Activated B cell treated with CpG ODN at 0.5 μM for 24 hours (primary cell): ENCODE measurements around the gene SEC62. TPM values are rescaled to one million over a fixed set of nuclear protein-coding genes. Genes with fewer than 3 reads are reported as not detected.

Experiments used
- ATAC-seq: fragments of 200-7000 bp; cut with Tn5 transposase; one replicate; pipeline ENCODE4 v1.10.0; 2021; ENCODE audit warnings: low read depth, mild to moderate bottlenecking, moderate library complexity
- CTCF ChIA-PET: fragments of 350-600 bp; sonication (Branson Sonifier 250); formaldehyde crosslinking; loops from one replicate; lab custom pipeline; 2021; ENCODE audit warnings: antibody characterized with exemption; lab: Charles Lee
- POLR2A ChIA-PET: fragments of 350-600 bp; sonication (Branson Sonifier 250); formaldehyde crosslinking; loops from one replicate; lab custom pipeline; 2021; ENCODE audit warnings: antibody characterized with exemption; lab: Charles Lee
- DNase-seq: peaks from one replicate; pipeline ENCODE4 v3.0.0; 2022
- H3K27ac Mint-ChIP-seq: one replicate; pipeline ENCODE4 v1.8.0; 2020; ENCODE audit warnings: mixed read lengths
- H3K27me3 Mint-ChIP-seq: one replicate; pipeline ENCODE4 v1.8.0; 2021; ENCODE audit warnings: mixed read lengths
- H3K36me3 Mint-ChIP-seq: one replicate; pipeline ENCODE4 v1.8.0; 2021; ENCODE audit warnings: low read depth, mixed read lengths
- H3K4me1 Mint-ChIP-seq: one replicate; pipeline ENCODE4 v1.8.0; 2021; ENCODE audit warnings: mixed read lengths
- H3K4me3 Mint-ChIP-seq: one replicate; pipeline ENCODE4 v1.8.0; 2020; ENCODE audit warnings: mild to moderate bottlenecking, mixed read lengths
- H3K9me3 Mint-ChIP-seq: one replicate; pipeline ENCODE4 v1.8.0; 2020; ENCODE audit warnings: mixed read lengths
- CTCF ChIP-seq: fragments of 200-600 bp; IDR thresholded peaks from one replicate; pipeline ENCODE4 v1.8.0; 2022; ENCODE audit warnings: antibody characterized with exemption, mild to moderate bottlenecking
- intact Hi-C: fragments of 100-400 bp; cut with micrococcal nuclease; formaldehyde crosslinking; loops from one replicate; pipeline ENCODE4 v1.15.1; 2024
- total RNA-seq: library from RNA; stranded (reverse); gene quantifications from 2 replicates; pipeline ENCODE4 v1.2.3, GENCODE V29; 2022

Gene SEC62
- total RNA-seq, 1 donor from 2014 or later, result 165 TPM

- intact Hi-C loops, result no loop called here
- ATAC-seq, result no peak
- no peaks in the 10 kb centered on the region for H3K27me3 Mint-ChIP-seq
- peaks cover 11% of the 10 kb centered on the region for H3K36me3 Mint-ChIP-seq
- no peak for TF ChIP-seq CTCF
- peak overlapping the region; percentile 59 for H3K27ac Mint-ChIP-seq
- ChIA-PET POLR2A (interaction anchor here (0.6 kb wide), 1 partner anchor 38 kb away, joined by 3 read pairs; no protein-coding TSS in a partner anchor), CTCF (interaction anchor here (3.3 kb wide), 1 partner anchor 18 kb away, joined by 8 read pairs; no protein-coding TSS in a partner anchor)
- peak overlapping the region; percentile 11 for H3K4me3 Mint-ChIP-seq
- peaks cover 2% of the 10 kb centered on the region for H3K9me3 Mint-ChIP-seq
- H3K4me1 Mint-ChIP-seq, result peaks cover 71% of the 10 kb centered on the region
- no peak for DNase-seq
These were observed 36.3 kb downstream of the SEC62 start for GRCh38 chr3:170002879-170003278.

GRCh38 chr3:170003881-170004356, 37.3 kb downstream of the SEC62 start:
- TF ChIP-seq CTCF, result no peak
- peak overlapping the region; percentile 55 for H3K27ac Mint-ChIP-seq
- H3K9me3 Mint-ChIP-seq, result peaks cover 2% of the 10 kb centered on the region
- ChIA-PET CTCF (interaction anchor here (3.3 kb wide), 1 partner anchor 17 kb away, joined by 8 read pairs; no protein-coding TSS in a partner anchor), POLR2A (interaction anchor here (0.6 kb wide), 1 partner anchor 232 kb away, joined by 3 read pairs; no protein-coding TSS in a partner anchor)
- no peaks in the 10 kb centered on the region for H3K27me3 Mint-ChIP-seq
- ATAC-seq (no peak), DNase-seq (no peak)
- intact Hi-C loops, result no loop called here
- peaks cover 66% of the 10 kb centered on the region for H3K4me1 Mint-ChIP-seq
- peaks cover 6% of the 10 kb centered on the region for H3K36me3 Mint-ChIP-seq
- H3K4me3 Mint-ChIP-seq, result no peak overlapping the region

- POLR2A ChIA-PET, result interaction anchor here (0.8 to 1.4 kb wide), 3 partner anchors 10 to 863 kb away, joined by 3 read pairs; partner anchors contain the start of gene RPL22L1
- Mint-ChIP-seq H3K4me1 (peaks cover 50% of the 10 kb centered on the region), H3K27ac (peak overlapping the region; percentile 53), H3K9me3 (no peaks in the 10 kb centered on the region), H3K4me3 (peak overlapping the region; percentile 0), H3K36me3 (no peaks in the 10 kb centered on the region), H3K27me3 (no peaks in the 10 kb centered on the region)
- intact Hi-C loops, result no loop called here
- DNase-seq, result no peak
- no peak for TF ChIP-seq CTCF
- CTCF ChIA-PET, result interaction anchor here (0.6 to 1.2 kb wide), 2 partner anchors 13 to 201 kb away, joined by 3 to 4 read pairs; no protein-coding TSS in a partner anchor
- peak; percentile 77 for ATAC-seq
These were observed 40.5 kb downstream of the SEC62 start for GRCh38 chr3:170007031-170007663.

GRCh38 chr3:170010498-170010897, 43.9 kb downstream of the SEC62 start:
- Mint-ChIP-seq H3K4me3 (no peak overlapping the region), H3K27me3 (no peaks in the 10 kb centered on the region), H3K27ac (no peak overlapping the region), H3K4me1 (peaks cover 25% of the 10 kb centered on the region), H3K36me3 (no peaks in the 10 kb centered on the region), H3K9me3 (no peaks in the 10 kb centered on the region)
- no peak for TF ChIP-seq CTCF
- intact Hi-C loops, result no loop called here
- ChIA-PET POLR2A (no interaction called here), CTCF (no interaction called here)
- no peak for ATAC-seq
- no peak for DNase-seq

- no peak overlapping the region for H3K4me3 Mint-ChIP-seq
- no peaks in the 10 kb centered on the region for H3K27me3 Mint-ChIP-seq
- intact Hi-C loops, result no loop called here
- ChIA-PET CTCF (no interaction called here), POLR2A (no interaction called here)
- no peaks in the 10 kb centered on the region for H3K9me3 Mint-ChIP-seq
- no peak overlapping the region for H3K27ac Mint-ChIP-seq
- no peak for TF ChIP-seq CTCF
- peaks cover 9% of the 10 kb centered on the region for H3K4me1 Mint-ChIP-seq
- DNase-seq (no peak), ATAC-seq (no peak)
- H3K36me3 Mint-ChIP-seq, result no peaks in the 10 kb centered on the region
These were observed 46.2 kb downstream of the SEC62 start for GRCh38 chr3:170012683-170013400.
